HG03280 (cell line): ENCODE results near the gene RHNO1.

Source experiments
- ATAC-seq: cut with Tn5 transposase; IDR thresholded peaks from one replicate; pipeline ENCODE4 v1.9.1; 2021; ENCODE audit warnings: mild to moderate bottlenecking, moderate library complexity; ENCODE audit not compliant: unreplicated experiment

The RHNO1 gene

GRCh38 chr12:2900642-2901041 lies 23.6 kb downstream of the RHNO1 start:
- ATAC-seq = no peak

- no peak for ATAC-seq
These were observed 25.4 kb downstream of the RHNO1 start for GRCh38 chr12:2902272-2902880.

GRCh38 chr12:2904260-2904659 lies 27.2 kb downstream of the RHNO1 start:
- no peak for ATAC-seq

- ATAC-seq = no peak
These were observed 35.2 kb downstream of the RHNO1 start for GRCh38 chr12:2912216-2912575.

GRCh38 chr12:2919249-2919648 lies 42.2 kb downstream of the RHNO1 start:
- no peak for ATAC-seq

GRCh38 chr12:2922329-2922728 lies 45.3 kb downstream of the RHNO1 start:
- no peak for ATAC-seq

- ATAC-seq = no peak
These were observed 46.0 kb downstream of the RHNO1 start for GRCh38 chr12:2923057-2923456.

GRCh38 chr12:2924019-2924418 lies 47.0 kb downstream of the RHNO1 start:
- ATAC-seq = no peak

GRCh38 chr12:2925322-2925995 lies 48.4 kb downstream of the RHNO1 start:
- ATAC-seq = no peak

- ATAC-seq = no peak
These were observed 53.8 kb downstream of the RHNO1 start for GRCh38 chr12:2930865-2931264.

GRCh38 chr12:2933586-2933985 lies 56.6 kb downstream of the RHNO1 start:
- ATAC-seq = no peak

- no peak for ATAC-seq
These were observed 57.3 kb downstream of the RHNO1 start for GRCh38 chr12:2934371-2934770.

GRCh38 chr12:2936301-2936700 lies 59.3 kb downstream of the RHNO1 start:
- ATAC-seq = no peak

GRCh38 chr12:2937500-2937899 lies 60.5 kb downstream of the RHNO1 start:
- no peak for ATAC-seq
